NK-92 treated with Interleukin-12 subunit alpha and Interleukin-12 subunit beta, amount 100 ng/mL, for 24 hours (cell line): ENCODE results near the gene MGST1.
"Not testable (repeated sequence)": the region's sequence is repeated elsewhere in the genome, so short reads cannot be mapped to it uniquely, and the experiment has no call there.

ENCODE experiments used
- DNase-seq: peaks from one replicate; lab custom pipeline; 2025; lab: John Stamatoyannopoulos, UW

Gene MGST1

GRCh38 chr12:16352481-16352880 lies 5.0 kb downstream of the MGST1 start:
- no peak for DNase-seq

GRCh38 chr12:16358878-16359277 lies 11.4 kb downstream of the MGST1 start:
- DNase-seq: no peak

- DNase-seq: no peak
Measured at GRCh38 chr12:16359512-16360491, 12.4 kb downstream of the MGST1 start.

- no peak for DNase-seq
Measured at GRCh38 chr12:16361142-16361783, 13.8 kb downstream of the MGST1 start.

GRCh38 chr12:16362550-16362949 lies 15.1 kb downstream of the MGST1 start:
- no peak for DNase-seq

GRCh38 chr12:16369156-16369555 lies 21.7 kb downstream of the MGST1 start:
- DNase-seq: no peak

- DNase-seq: no peak
Measured at GRCh38 chr12:16370096-16370495, 22.7 kb downstream of the MGST1 start.

- DNase-seq: not testable (repeated sequence)
Measured at GRCh38 chr12:16382652-16383312, 35.3 kb downstream of the MGST1 start.

GRCh38 chr12:16384732-16385131 lies 37.3 kb downstream of the MGST1 start:
- no peak for DNase-seq

- DNase-seq: no peak
Measured at GRCh38 chr12:16385782-16386646, 38.6 kb downstream of the MGST1 start.

- DNase-seq: no peak
Measured at GRCh38 chr12:16387919-16388318, 40.5 kb downstream of the MGST1 start.

- no peak for DNase-seq
Measured at GRCh38 chr12:16389594-16389993, 42.1 kb downstream of the MGST1 start.

- no peak for DNase-seq
Measured at GRCh38 chr12:16392846-16393535, 45.5 kb downstream of the MGST1 start.

GRCh38 chr12:16399101-16399500 lies 51.7 kb downstream of the MGST1 start:
- no peak for DNase-seq

GRCh38 chr12:16401835-16402234 lies 54.4 kb downstream of the MGST1 start:
- not testable (repeated sequence) for DNase-seq

GRCh38 chr12:16407346-16407745 lies 59.9 kb downstream of the MGST1 start:
- no peak for DNase-seq
